Spleen (tissue), 11 donors: ENCODE results near the gene BNIP3. TPM values are rescaled to one million over a fixed set of nuclear protein-coding genes. Genes with fewer than 3 reads are reported as not detected.

Source experiments
- DNase-seq: peaks from one replicate; pipeline ENCODE4 v3.0.0-alpha.2; 2020
- H3K27ac ChIP-seq, 8 donors: fragments of 200-600 bp; sonication (generic) in 7 of 8; 1 replicate in 4 of 8; 2 replicates in 4 of 8; pipeline versions ENCODE4 v1.5.0 to v1.8.0; 2016 to 2021; ENCODE audit warnings: inconsistent platforms in 4 of 8, mild to moderate bottlenecking in 4 of 8, moderate library complexity in 1 of 8
- H3K27me3 ChIP-seq, 7 donors: fragments of 200-600 bp; sonication (generic) in 6 of 7; replicated peaks in 1 of 7; 1 replicate in 4 of 7; 2 replicates in 3 of 7; pipeline versions ENCODE4 v1.5.0 to v1.8.0; 2016 to 2021; ENCODE audit warnings: inconsistent platforms in 3 of 7, mild to moderate bottlenecking in 1 of 7
- H3K36me3 ChIP-seq, 6 donors: fragments of 200-600 bp; sonication (generic) in 5 of 6; 1 replicate in 4 of 6; 2 replicates in 2 of 6; pipeline versions ENCODE4 v1.5.0 to v1.8.0; 2016 to 2021; ENCODE audit warnings: inconsistent platforms in 2 of 6
- H3K4me1 ChIP-seq, 6 donors: fragments of 200-600 bp; sonication (generic) in 5 of 6; 1 replicate in 3 of 6; 2 replicates in 3 of 6; pipeline versions ENCODE4 v1.5.0 to v1.8.0; 2016 to 2021; ENCODE audit warnings: inconsistent platforms in 3 of 6
- H3K4me3 ChIP-seq, 8 donors: fragments of 200-600 bp; sonication (generic) in 7 of 8; 1 replicate in 4 of 8; 2 replicates in 4 of 8; pipeline versions ENCODE4 v1.5.0 to v1.8.0; 2016 to 2021; ENCODE audit warnings: inconsistent platforms in 4 of 8, mild to moderate bottlenecking in 4 of 8, moderate library complexity in 2 of 8
- H3K9me3 ChIP-seq, 8 donors: fragments of 200-600 bp; sonication (generic) in 7 of 8; 1 replicate in 4 of 8; 2 replicates in 4 of 8; pipeline versions ENCODE4 v1.5.0 to v1.8.0; 2016 to 2021; ENCODE audit warnings: inconsistent platforms in 4 of 8
- POLR2A ChIP-seq, 3 donors: fragments of 450-650 bp; IDR thresholded peaks; one replicate each; pipeline ENCODE4 v1.5.1; 2017; ENCODE audit warnings: antibody characterized with exemption in 3 of 3, mild to moderate bottlenecking in 1 of 3
- POLR2AphosphoS5 ChIP-seq, 3 donors: sonication (generic); formaldehyde crosslinking; IDR thresholded peaks; one replicate each; pipeline ENCODE4 v1.5.1; 2017; ENCODE audit warnings: antibody characterized with exemption in 3 of 3
- WGBS, 5 donors: extraction: QIAGEN DNeasy Blood & Tissue Kit in 3 of 5; methylation state at CpG; one replicate each; pipeline versions ENCODE4 v1.1.5 to v1.1.7; 2013 to 2018; 5-methylcytosine and 5-hydroxymethylcytosine counted together
- intact Hi-C: fragments of 100-400 bp; cut with DNase I; formaldehyde crosslinking; loops from one replicate; pipeline ENCODE4 v1.15.0; 2023; ENCODE audit warnings: low total_unique reads
- polyA plus RNA-seq, 3 donors: library from polyadenylated mRNA; stranded (reverse); fragments of 200-250 nt; gene quantifications; one replicate each; pipeline ENCODE4 v1.2.1, GENCODE V29; 2013
- total RNA-seq, 7 donors: library from RNA; depleted of rRNA in 3 of 7; stranded (reverse); fragments of >200 nt in 3 of 7; fragmentation: NEBNext Ultra II Directional in 4 of 7; extraction: Animal tissue kit (Norgen Biotek cat#: 25700) in 4 of 7; gene quantifications; one replicate each; pipeline versions ENCODE4 v1.1.0 to v1.2.1, GENCODE V29; 2016 to 2021
- TF ChIP-seq, protein P1 (sequence below), 11 experiments: fragments of 200-600 bp in 7 of 11; fragments of 450-650 bp in 4 of 11; sonication (generic) in 4 of 11; IDR thresholded peaks in 8 of 11; conservative IDR thresholded peaks in 3 of 11; 1 replicate in 7 of 11; 2 replicates in 4 of 11; pipeline versions ENCODE4 v1.4.0 to v1.8.0; 2016 to 2021; ENCODE audit warnings: antibody characterized with exemption in 11 of 11, inconsistent platforms in 4 of 11, mild to moderate bottlenecking in 1 of 11
- donor health status: healthy with polysubstance abuse.
- donor health status: DM: no; HTN: no; CAD: no; lungs with moderate emphysema.
- donor health status: DM: no; HTN: no; CAD: no.
- donor health status: Bipolar disorder and iron deficiency.
- donor health status: healthy.
- donor health status: DM: no; HTN: no; CAD: no.
- donor health status: DM: yes; HTN: yes; CAD: no.

The BNIP3 gene
- total and polyA plus RNA-seq, 10 donors: 4.2 to 42.6 (median 16.6) TPM

DNA sequence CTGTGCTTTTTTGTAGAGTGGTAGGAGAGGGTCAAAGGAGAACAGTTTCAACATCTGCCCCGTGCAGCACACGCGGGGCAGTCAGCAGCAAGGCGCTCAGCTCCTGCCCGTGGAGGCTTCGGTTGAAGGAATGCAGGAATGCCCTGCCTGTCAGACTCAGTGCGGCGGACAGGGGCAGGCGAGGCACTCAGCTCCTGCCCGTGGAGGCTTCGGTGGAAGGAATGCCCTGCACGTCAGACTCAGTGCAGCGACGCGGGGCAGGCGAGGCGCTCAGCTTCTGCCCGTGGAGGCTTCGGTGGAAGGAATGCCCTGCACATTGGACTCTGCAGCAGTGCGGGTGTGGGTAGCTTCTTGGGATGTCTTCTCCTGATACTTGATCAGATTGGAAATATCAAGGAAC lies 43.9 kb downstream of the BNIP3 start:
- peak; percentile 64 for DNase-seq
- Histone ChIP-seq H3K4me1 (peaks cover 0 to 28% (median 14%) of the 10 kb centered on the region in 6 donors), H3K27ac (no peak overlapping the region), H3K4me3 (no peak overlapping the region), H3K36me3 (peaks cover 0 to 87% (median 53%) of the 10 kb centered on the region in 6 donors), H3K9me3 (no peaks in the 10 kb centered on the region), H3K27me3 (no peaks in the 10 kb centered on the region)
- intact Hi-C loops: no loop called here
- 95 to 98% (median 95%) methylated on average over 20 of the region's 20 CpGs for WGBS, 5 donors
- TF ChIP-seq, protein P1, sequence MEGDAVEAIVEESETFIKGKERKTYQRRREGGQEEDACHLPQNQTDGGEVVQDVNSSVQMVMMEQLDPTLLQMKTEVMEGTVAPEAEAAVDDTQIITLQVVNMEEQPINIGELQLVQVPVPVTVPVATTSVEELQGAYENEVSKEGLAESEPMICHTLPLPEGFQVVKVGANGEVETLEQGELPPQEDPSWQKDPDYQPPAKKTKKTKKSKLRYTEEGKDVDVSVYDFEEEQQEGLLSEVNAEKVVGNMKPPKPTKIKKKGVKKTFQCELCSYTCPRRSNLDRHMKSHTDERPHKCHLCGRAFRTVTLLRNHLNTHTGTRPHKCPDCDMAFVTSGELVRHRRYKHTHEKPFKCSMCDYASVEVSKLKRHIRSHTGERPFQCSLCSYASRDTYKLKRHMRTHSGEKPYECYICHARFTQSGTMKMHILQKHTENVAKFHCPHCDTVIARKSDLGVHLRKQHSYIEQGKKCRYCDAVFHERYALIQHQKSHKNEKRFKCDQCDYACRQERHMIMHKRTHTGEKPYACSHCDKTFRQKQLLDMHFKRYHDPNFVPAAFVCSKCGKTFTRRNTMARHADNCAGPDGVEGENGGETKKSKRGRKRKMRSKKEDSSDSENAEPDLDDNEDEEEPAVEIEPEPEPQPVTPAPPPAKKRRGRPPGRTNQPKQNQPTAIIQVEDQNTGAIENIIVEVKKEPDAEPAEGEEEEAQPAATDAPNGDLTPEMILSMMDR (IDR thresholded peaks at IDR 0.05 in 8 of 11, conservative IDR thresholded peaks at IDR 0.05 in 3 of 11): no peak
- peak in 1 of 3 donors; percentile 25 for TF ChIP-seq POLR2AphosphoS5 (IDR thresholded peaks at IDR 0.05)

DNA sequence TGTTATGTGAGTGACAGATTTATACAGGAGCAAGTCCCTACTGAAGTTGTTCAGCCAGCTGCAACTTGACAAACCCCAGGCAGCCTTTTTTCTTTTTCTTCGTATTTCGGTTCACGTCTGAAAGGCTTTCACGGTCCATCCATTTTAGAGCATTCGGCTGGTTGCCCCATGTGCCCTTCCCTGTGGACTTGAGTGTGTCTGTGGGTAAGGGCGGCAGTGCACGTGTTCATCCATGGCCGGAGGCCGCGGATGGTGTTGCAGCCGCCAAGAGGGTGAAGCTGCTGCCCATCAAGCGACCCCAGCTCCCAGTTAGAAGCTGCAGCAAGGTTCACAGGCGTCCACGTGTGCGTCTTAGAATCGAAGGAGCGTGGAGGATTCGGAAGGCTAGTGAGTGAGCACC lies 45.0 kb downstream of the BNIP3 start:
- TF ChIP-seq POLR2A (IDR thresholded peaks at IDR 0.05): no peak
- TF ChIP-seq, protein P1 (IDR thresholded peaks at IDR 0.05 in 8 of 11, conservative IDR thresholded peaks at IDR 0.05 in 3 of 11): no peak
- peaks cover 0 to 38% (median 14%) of the 10 kb centered on the region in 6 donors for H3K4me1 ChIP-seq
- H3K4me3 ChIP-seq: no peak overlapping the region
- WGBS, 5 donors: 94 to 96% (median 95%) methylated on average over 18 of the region's 18 CpGs
- H3K36me3 ChIP-seq: peaks cover 0 to 81% (median 47%) of the 10 kb centered on the region in 6 donors
- peak; percentile 45 for DNase-seq
- H3K27me3 ChIP-seq: no peaks in the 10 kb centered on the region
- H3K9me3 ChIP-seq: no peaks in the 10 kb centered on the region
- no peak overlapping the region for H3K27ac ChIP-seq
- intact Hi-C loops: no loop called here

DNA sequence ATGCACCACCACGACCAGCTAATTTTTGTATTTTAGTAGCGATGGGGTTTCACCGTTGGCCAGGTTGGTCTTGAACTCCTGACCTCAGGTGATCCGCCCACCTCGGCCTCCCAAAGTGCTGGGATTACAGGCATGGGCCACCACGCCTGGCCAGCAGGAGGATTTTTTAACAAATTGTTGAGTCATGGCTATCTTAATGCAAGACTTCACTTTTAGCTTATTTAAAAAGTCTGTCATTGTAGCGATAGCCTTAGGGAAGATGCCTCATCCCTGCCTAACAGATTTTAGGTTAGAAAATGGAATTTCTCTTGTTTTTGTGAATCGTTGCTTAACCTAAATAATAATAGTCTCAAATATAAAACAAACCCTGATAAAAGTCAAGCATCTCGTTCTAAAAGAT lies 45.4 kb downstream of the BNIP3 start:
- H3K9me3 ChIP-seq: no peaks in the 10 kb centered on the region
- DNase-seq: no peak
- peaks cover 0 to 42% (median 15%) of the 10 kb centered on the region in 6 donors for H3K4me1 ChIP-seq
- TF ChIP-seq POLR2A (IDR thresholded peaks at IDR 0.05) (no peak), POLR2AphosphoS5 (IDR thresholded peaks at IDR 0.05) (no peak)
- TF ChIP-seq, protein P1 (IDR thresholded peaks at IDR 0.05 in 8 of 11, conservative IDR thresholded peaks at IDR 0.05 in 3 of 11): no peak
- no peak overlapping the region for H3K27ac ChIP-seq
- peaks cover 0 to 77% (median 44%) of the 10 kb centered on the region in 6 donors for H3K36me3 ChIP-seq
- intact Hi-C loops: no loop called here
- WGBS, 5 donors: 89 to 96% (median 93%) methylated on average over 9 of the region's 9 CpGs
- no peak overlapping the region for H3K4me3 ChIP-seq
- no peaks in the 10 kb centered on the region for H3K27me3 ChIP-seq

DNA sequence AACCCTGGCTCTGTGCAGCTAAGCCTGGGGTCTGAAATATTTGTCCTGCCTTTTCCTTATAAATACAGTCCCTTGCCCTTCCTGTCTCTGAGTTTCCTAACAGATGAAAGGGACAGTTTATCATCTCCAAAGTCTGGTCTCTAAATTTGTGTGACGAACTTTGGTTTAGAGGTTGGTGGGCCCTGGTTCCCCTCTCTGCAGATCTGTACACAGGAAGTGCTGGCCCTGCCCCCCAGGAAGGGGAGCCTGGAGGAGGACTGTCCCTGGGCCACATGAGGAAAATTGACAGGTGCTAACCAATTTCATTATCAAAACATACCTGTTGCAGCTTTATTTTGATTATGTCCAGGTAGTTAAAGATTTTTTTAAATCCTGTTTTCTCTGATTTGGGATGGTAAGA lies 46.5 kb downstream of the BNIP3 start:
- WGBS, 5 donors: 22 to 45% (median 25%) methylated on average over 1 of the region's 1 CpG
- Histone ChIP-seq H3K27ac (peak overlapping the region in 2 of 8 donors; percentile 6 to 49), H3K9me3 (no peaks in the 10 kb centered on the region), H3K36me3 (peaks cover 0 to 66% (median 34%) of the 10 kb centered on the region in 6 donors), H3K4me1 (peaks cover 0 to 53% (median 18%) of the 10 kb centered on the region in 6 donors), H3K27me3 (no peaks in the 10 kb centered on the region), H3K4me3 (no peak overlapping the region)
- peak; percentile 13 for DNase-seq
- TF ChIP-seq POLR2A (IDR thresholded peaks at IDR 0.05): no peak
- TF ChIP-seq, protein P1 (IDR thresholded peaks at IDR 0.05 in 8 of 11, conservative IDR thresholded peaks at IDR 0.05 in 3 of 11): no peak
- TF ChIP-seq POLR2AphosphoS5 (IDR thresholded peaks at IDR 0.05): no peak
- intact Hi-C loops: no loop called here
